Measurements from ENCODE around the gene TBC1D5. TPM values are rescaled to one million over a fixed set of nuclear protein-coding genes. Genes with fewer than 3 reads are reported as not detected.

The TBC1D5 gene
- total and polyA plus RNA-seq, 2 of the 8 experiments (the other 6 are each of a cell fraction or from before 2014, with no cell fraction given): 11.0 to 22.9 TPM

DNA sequence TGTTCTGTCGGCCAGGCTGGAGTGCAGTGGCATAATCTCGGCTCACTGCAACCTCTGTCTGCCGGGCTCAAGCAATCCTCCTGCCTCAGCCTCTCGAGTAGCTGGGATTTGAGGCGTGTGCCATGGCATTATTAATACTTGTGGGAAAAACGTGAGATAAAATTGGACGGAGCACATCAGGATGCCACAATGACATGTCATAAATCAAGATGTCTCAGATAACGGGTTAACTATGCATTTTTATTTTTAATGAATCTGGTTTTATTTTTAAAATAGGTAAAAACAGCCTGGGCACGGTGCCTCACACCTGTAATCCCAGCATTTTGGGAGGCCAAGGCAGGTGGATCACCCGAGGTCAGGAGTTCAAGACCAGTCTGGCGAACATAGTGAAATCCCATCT, 212.8 kb downstream of the TBC1D5 start:
- Histone ChIP-seq H2BK20ac (ENCODE audit: low read length) (no peak overlapping the region), H2BK5ac (ENCODE audit: low read depth, low read length) (no peak overlapping the region), H2BK12ac (ENCODE audit: low read depth, low read length) (no peak overlapping the region), H3K4ac (replicated peaks; ENCODE audit: insufficient read length, low read depth, low read length) (no peak overlapping the region), H3K23me2 (ENCODE audit: low read depth, low read length) (no peaks in the 10 kb centered on the region), H3K9ac (replicated peaks in 1 of 4; ENCODE audit: extremely low read depth in 1 of 4, low read depth in 3 of 4, low read length in 3 of 4) (no peak overlapping the region), H3K79me1 (ENCODE audit: low read depth, low read length) (no peaks in the 10 kb centered on the region), H3K79me2 (ENCODE audit: control insufficient read depth in 1 of 2, insufficient read depth in 2 of 2, low read length in 2 of 2) (no peaks in the 10 kb centered on the region), H3K23ac (ENCODE audit: insufficient read length) (no peak overlapping the region), H2BK15ac (ENCODE audit: low read length) (no peak overlapping the region), H3K18ac (ENCODE audit: extremely low read depth, low read length) (no peak overlapping the region), H2BK120ac (replicated peaks; ENCODE audit: low read depth, low read length) (no peak overlapping the region), H4K91ac (replicated peaks; ENCODE audit: insufficient read length, low read length) (no peak overlapping the region), H3K36me3 (ENCODE audit: control insufficient read depth in 2 of 4, insufficient read depth in 4 of 4, low read length in 3 of 4) (no peaks in the 10 kb centered on the region), H3K4me1 (replicated peaks in 1 of 4; ENCODE audit: control insufficient read depth in 3 of 4, insufficient read depth in 4 of 4, low read length in 3 of 4) (no peaks in the 10 kb centered on the region; a peak in 2 of 7 replicates), H3K4me3 (ENCODE audit: extremely low read depth in 1 of 4, insufficient read depth in 2 of 4, low read depth in 3 of 4, low read length in 4 of 4) (no peak overlapping the region), H2AFZ (ENCODE audit: low read length) (no peak overlapping the region), H4K5ac (ENCODE audit: insufficient read length, low read depth, low read length) (no peak overlapping the region), H4K20me1 (replicated peaks in 1 of 2; ENCODE audit: control insufficient read depth in 1 of 2, insufficient read depth in 2 of 2, low read length in 2 of 2) (no peaks in the 10 kb centered on the region), H3K27ac (ENCODE audit: low read depth, low read length) (no peak overlapping the region), H3K27me3 (replicated peaks in 1 of 4; ENCODE audit: control insufficient read depth in 3 of 4, extremely low read depth in 1 of 4, insufficient read depth in 3 of 4, low read length in 3 of 4) (no peaks in the 10 kb centered on the region), H3K56ac (replicated peaks; ENCODE audit: insufficient read length, low read depth, low read length) (no peak overlapping the region), H3K9me3 (ENCODE audit: insufficient read depth in 2 of 2, low read depth in 1 of 2, low read length in 1 of 2) (no peaks in the 10 kb centered on the region), H3K14ac (ENCODE audit: insufficient read length) (no peak overlapping the region), H2AK5ac (ENCODE audit: low read depth, low read length) (no peak overlapping the region), H4K8ac (ENCODE audit: extremely low read depth, insufficient read depth, low read length) (no peak overlapping the region), H3K4me2 (ENCODE audit: insufficient read depth in 1 of 2, low read depth in 2 of 2, low read length in 2 of 2) (no peak overlapping the region)
- FAIRE-seq (no peak), DNase-seq (ENCODE audit: low read depth in 1 of 2, low spot score in 2 of 2) (no peak)
- 93% methylated on average over 11 of the region's 11 CpGs; no CpG with 5 or more reads in 1 of the 2 experiments for WGBS, 2 experiments (ENCODE audit: extremely low coverage in 1 of 2, insufficient coverage in 1 of 2, insufficient read length in 1 of 2, insufficient replicate concordance in 2 of 2, low coverage in 1 of 2, low lambda C conversion rate in 2 of 2, missing lambda C conversion rate in 1 of 2)
- CTCF ChIA-PET (ENCODE audit: partially characterized antibody): no interaction called here
- POLR2A ChIA-PET (ENCODE audit: partially characterized antibody): interaction anchor here (0.6 kb wide), 1 partner anchor 32 kb away, joined by 3 read pairs; no protein-coding TSS in a partner anchor
- no peak for TF ChIP-seq JUND (IDR thresholded peaks at IDR 0.05; ENCODE audit: low read length)
- no peak for TF ChIP-seq EGR1 (IDR thresholded peaks at IDR 0.05; ENCODE audit: borderline replicate concordance, low read depth, low read length)
- TF ChIP-seq, protein P1, sequence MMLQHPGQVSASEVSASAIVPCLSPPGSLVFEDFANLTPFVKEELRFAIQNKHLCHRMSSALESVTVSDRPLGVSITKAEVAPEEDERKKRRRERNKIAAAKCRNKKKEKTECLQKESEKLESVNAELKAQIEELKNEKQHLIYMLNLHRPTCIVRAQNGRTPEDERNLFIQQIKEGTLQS (IDR thresholded peaks at IDR 0.05; ENCODE audit: insufficient read depth, low read depth, low read length): no peak
- no peak for TF ChIP-seq KDM1A (IDR thresholded peaks at IDR 0.05; ENCODE audit: borderline replicate concordance, low read length)
- no peak for TF ChIP-seq NANOG (IDR thresholded peaks at IDR 0.05; ENCODE audit: insufficient read depth, low read depth, low read length, poor library complexity, severe bottlenecking)
- TF ChIP-seq JUN (IDR thresholded peaks at IDR 0.05; ENCODE audit: low read depth, low read length): no peak
- TF ChIP-seq, protein P2, sequence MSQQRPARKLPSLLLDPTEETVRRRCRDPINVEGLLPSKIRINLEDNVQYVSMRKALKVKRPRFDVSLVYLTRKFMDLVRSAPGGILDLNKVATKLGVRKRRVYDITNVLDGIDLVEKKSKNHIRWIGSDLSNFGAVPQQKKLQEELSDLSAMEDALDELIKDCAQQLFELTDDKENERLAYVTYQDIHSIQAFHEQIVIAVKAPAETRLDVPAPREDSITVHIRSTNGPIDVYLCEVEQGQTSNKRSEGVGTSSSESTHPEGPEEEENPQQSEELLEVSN (IDR thresholded peaks at IDR 0.05): no peak
- TF ChIP-seq SP2 (IDR thresholded peaks at IDR 0.05; ENCODE audit: low read length): no peak
- no peak for TF ChIP-seq ZNF274 (IDR thresholded peaks at IDR 0.05; ENCODE audit: borderline replicate concordance, extremely low read depth, low read length)
- no peak for TF ChIP-seq MAFK (IDR thresholded peaks at IDR 0.05; ENCODE audit: low read depth, low read length)
- TF ChIP-seq YY1 (IDR thresholded peaks at IDR 0.05; ENCODE audit: low read depth, low read length): no peak
- TF ChIP-seq, protein P3, sequence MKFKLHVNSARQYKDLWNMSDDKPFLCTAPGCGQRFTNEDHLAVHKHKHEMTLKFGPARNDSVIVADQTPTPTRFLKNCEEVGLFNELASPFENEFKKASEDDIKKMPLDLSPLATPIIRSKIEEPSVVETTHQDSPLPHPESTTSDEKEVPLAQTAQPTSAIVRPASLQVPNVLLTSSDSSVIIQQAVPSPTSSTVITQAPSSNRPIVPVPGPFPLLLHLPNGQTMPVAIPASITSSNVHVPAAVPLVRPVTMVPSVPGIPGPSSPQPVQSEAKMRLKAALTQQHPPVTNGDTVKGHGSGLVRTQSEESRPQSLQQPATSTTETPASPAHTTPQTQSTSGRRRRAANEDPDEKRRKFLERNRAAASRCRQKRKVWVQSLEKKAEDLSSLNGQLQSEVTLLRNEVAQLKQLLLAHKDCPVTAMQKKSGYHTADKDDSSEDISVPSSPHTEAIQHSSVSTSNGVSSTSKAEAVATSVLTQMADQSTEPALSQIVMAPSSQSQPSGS (IDR thresholded peaks at IDR 0.05; ENCODE audit: low read length): no peak
